ENCODE data around the gene ITGA6.
"Not testable (repeated sequence)": the region's sequence is repeated elsewhere in the genome, so short reads cannot be mapped to it uniquely, and the experiment has no call there.

Gene ITGA6

GRCh38 chr2:172513935-172514586 lies 86.7 kb downstream of the ITGA6 start:
- no peak overlapping the region for H3K9ac ChIP-seq (ENCODE audit: insufficient read length)
- H3K36me3 ChIP-seq (ENCODE audit: insufficient read depth, low read length): no peaks in the 10 kb centered on the region
- no peak overlapping the region for H3K27ac ChIP-seq
- TF ChIP-seq EZH2 (IDR thresholded peaks at IDR 0.05) (no peak), POLR2AphosphoS5 (IDR thresholded peaks at IDR 0.05; ENCODE audit: borderline replicate concordance, low read depth, low read length) (no peak), FOXP2 (optimal IDR thresholded peaks at IDR 0.05; ENCODE audit: control extremely low read depth, extremely low read length, insufficient read depth) (no peak)
- no peaks in the 10 kb centered on the region for H3K9me3 ChIP-seq (ENCODE audit: low read depth, low read length)
- H3K4me3 ChIP-seq: no peak overlapping the region
- DNase-seq (ENCODE audit: low read depth, low spot score): no peak

GRCh38 chr2:172516299-172516698 lies 88.9 kb downstream of the ITGA6 start:
- no peaks in the 10 kb centered on the region for H3K9me3 ChIP-seq (ENCODE audit: low read depth, low read length)
- no peak for TF ChIP-seq FOXP2 (optimal IDR thresholded peaks at IDR 0.05; ENCODE audit: control extremely low read depth, extremely low read length, insufficient read depth)
- no peak for TF ChIP-seq POLR2AphosphoS5 (IDR thresholded peaks at IDR 0.05; ENCODE audit: borderline replicate concordance, low read depth, low read length)
- TF ChIP-seq EZH2 (IDR thresholded peaks at IDR 0.05): no peak

GRCh38 chr2:172518995-172519394 lies 91.6 kb downstream of the ITGA6 start:
- Histone ChIP-seq H3K27ac (no peak overlapping the region), H3K9me3 (ENCODE audit: low read depth, low read length) (no peaks in the 10 kb centered on the region), H3K4me3 (no peak overlapping the region), H3K36me3 (ENCODE audit: insufficient read depth, low read length) (no peaks in the 10 kb centered on the region), H3K9ac (ENCODE audit: insufficient read length) (no peak overlapping the region)
- no peak for TF ChIP-seq POLR2AphosphoS5 (IDR thresholded peaks at IDR 0.05; ENCODE audit: borderline replicate concordance, low read depth, low read length)
- TF ChIP-seq FOXP2 (optimal IDR thresholded peaks at IDR 0.05; ENCODE audit: control extremely low read depth, extremely low read length, insufficient read depth): no peak
- TF ChIP-seq EZH2 (IDR thresholded peaks at IDR 0.05): no peak
- no peak for DNase-seq (ENCODE audit: low read depth, low spot score)

More at GRCh38 chr2:172516299-172516698, 88.9 kb downstream of the ITGA6 start:
- H3K36me3 ChIP-seq (ENCODE audit: insufficient read depth, low read length): no peaks in the 10 kb centered on the region
- DNase-seq (ENCODE audit: low read depth, low spot score): no peak
- no peak overlapping the region for H3K27ac ChIP-seq
- H3K4me3 ChIP-seq: no peak overlapping the region
- no peak overlapping the region for H3K9ac ChIP-seq (ENCODE audit: insufficient read length)

- TF ChIP-seq POLR2AphosphoS5 (IDR thresholded peaks at IDR 0.05; ENCODE audit: borderline replicate concordance, low read depth, low read length) (no peak), EZH2 (IDR thresholded peaks at IDR 0.05) (no peak), FOXP2 (optimal IDR thresholded peaks at IDR 0.05; ENCODE audit: control extremely low read depth, extremely low read length, insufficient read depth) (no peak)
- H3K9ac ChIP-seq (ENCODE audit: insufficient read length): no peak overlapping the region
- H3K9me3 ChIP-seq (ENCODE audit: low read depth, low read length): no peaks in the 10 kb centered on the region
- no peak overlapping the region for H3K27ac ChIP-seq
- H3K36me3 ChIP-seq (ENCODE audit: insufficient read depth, low read length): no peaks in the 10 kb centered on the region
- DNase-seq (ENCODE audit: low read depth, low spot score): no peak
- no peak overlapping the region for H3K4me3 ChIP-seq
Measured at GRCh38 chr2:172525601-172526000, 98.2 kb downstream of the ITGA6 start.

- H3K27ac ChIP-seq: no peak overlapping the region
- no peaks in the 10 kb centered on the region for H3K36me3 ChIP-seq (ENCODE audit: insufficient read depth, low read length)
- H3K9ac ChIP-seq (ENCODE audit: insufficient read length): no peak overlapping the region
- H3K9me3 ChIP-seq (ENCODE audit: low read depth, low read length): no peaks in the 10 kb centered on the region
- no peak for DNase-seq (ENCODE audit: low read depth, low spot score)
- H3K4me3 ChIP-seq: no peak overlapping the region
- no peak for TF ChIP-seq EZH2 (IDR thresholded peaks at IDR 0.05)
Measured at GRCh38 chr2:172531309-172531708, 103.9 kb downstream of the ITGA6 start.

- H3K9ac ChIP-seq (ENCODE audit: insufficient read length); DNase-seq (ENCODE audit: low read depth, low spot score); H3K36me3 ChIP-seq (ENCODE audit: insufficient read depth, low read length); H3K9me3 ChIP-seq (ENCODE audit: low read depth, low read length); H3K4me3 ChIP-seq; H3K27ac ChIP-seq: not testable (repeated sequence)
Measured at GRCh38 chr2:172532461-172532860, 105.1 kb downstream of the ITGA6 start.

- Histone ChIP-seq H3K4me3 (no peak overlapping the region), H3K9me3 (ENCODE audit: low read depth, low read length) (no peaks in the 10 kb centered on the region), H3K36me3 (ENCODE audit: insufficient read depth, low read length) (no peaks in the 10 kb centered on the region), H3K9ac (ENCODE audit: insufficient read length) (no peak overlapping the region), H3K27ac (no peak overlapping the region)
- TF ChIP-seq FOXP2 (optimal IDR thresholded peaks at IDR 0.05; ENCODE audit: control extremely low read depth, extremely low read length, insufficient read depth): no peak
- TF ChIP-seq EZH2 (IDR thresholded peaks at IDR 0.05): no peak
- TF ChIP-seq POLR2AphosphoS5 (IDR thresholded peaks at IDR 0.05; ENCODE audit: borderline replicate concordance, low read depth, low read length): no peak
- DNase-seq (ENCODE audit: low read depth, low spot score): no peak
Measured at GRCh38 chr2:172533687-172534086, 106.3 kb downstream of the ITGA6 start.

GRCh38 chr2:172535119-172535518 lies 107.7 kb downstream of the ITGA6 start:
- H3K36me3 ChIP-seq (ENCODE audit: insufficient read depth, low read length): no peaks in the 10 kb centered on the region

GRCh38 chr2:172537851-172538250 lies 110.5 kb downstream of the ITGA6 start:
- H3K4me3 ChIP-seq; H3K9me3 ChIP-seq (ENCODE audit: low read depth, low read length); H3K27ac ChIP-seq; H3K9ac ChIP-seq (ENCODE audit: insufficient read length); DNase-seq (ENCODE audit: low read depth, low spot score); H3K36me3 ChIP-seq (ENCODE audit: insufficient read depth, low read length): not testable (repeated sequence)

More at GRCh38 chr2:172535119-172535518, 107.7 kb downstream of the ITGA6 start:
- Histone ChIP-seq H3K4me3 (no peak overlapping the region), H3K27ac (no peak overlapping the region), H3K9me3 (ENCODE audit: low read depth, low read length) (peaks cover 3% of the 10 kb centered on the region; the same call in 1 of the 2 replicates), H3K9ac (ENCODE audit: insufficient read length) (no peak overlapping the region)
- no peak for TF ChIP-seq FOXP2 (optimal IDR thresholded peaks at IDR 0.05; ENCODE audit: control extremely low read depth, extremely low read length, insufficient read depth)
- no peak for TF ChIP-seq EZH2 (IDR thresholded peaks at IDR 0.05)
- TF ChIP-seq POLR2AphosphoS5 (IDR thresholded peaks at IDR 0.05; ENCODE audit: borderline replicate concordance, low read depth, low read length): no peak
- no peak for DNase-seq (ENCODE audit: low read depth, low spot score)

All from SK-N-MC (cell line).